Measurements from ENCODE around the gene TEN1. TPM values are rescaled to one million over a fixed set of nuclear protein-coding genes. Genes with fewer than 3 reads are reported as not detected.
A peak's percentile ranks its signal among the peaks of the same experiment; 100 is the strongest.

TEN1 gene
- total and polyA plus RNA-seq, 9 of the 15 experiments (the other 6 are each of a cell fraction or from before 2014, with no cell fraction given): 1.3 to 25.7 (median 10.1) TPM

DNA sequence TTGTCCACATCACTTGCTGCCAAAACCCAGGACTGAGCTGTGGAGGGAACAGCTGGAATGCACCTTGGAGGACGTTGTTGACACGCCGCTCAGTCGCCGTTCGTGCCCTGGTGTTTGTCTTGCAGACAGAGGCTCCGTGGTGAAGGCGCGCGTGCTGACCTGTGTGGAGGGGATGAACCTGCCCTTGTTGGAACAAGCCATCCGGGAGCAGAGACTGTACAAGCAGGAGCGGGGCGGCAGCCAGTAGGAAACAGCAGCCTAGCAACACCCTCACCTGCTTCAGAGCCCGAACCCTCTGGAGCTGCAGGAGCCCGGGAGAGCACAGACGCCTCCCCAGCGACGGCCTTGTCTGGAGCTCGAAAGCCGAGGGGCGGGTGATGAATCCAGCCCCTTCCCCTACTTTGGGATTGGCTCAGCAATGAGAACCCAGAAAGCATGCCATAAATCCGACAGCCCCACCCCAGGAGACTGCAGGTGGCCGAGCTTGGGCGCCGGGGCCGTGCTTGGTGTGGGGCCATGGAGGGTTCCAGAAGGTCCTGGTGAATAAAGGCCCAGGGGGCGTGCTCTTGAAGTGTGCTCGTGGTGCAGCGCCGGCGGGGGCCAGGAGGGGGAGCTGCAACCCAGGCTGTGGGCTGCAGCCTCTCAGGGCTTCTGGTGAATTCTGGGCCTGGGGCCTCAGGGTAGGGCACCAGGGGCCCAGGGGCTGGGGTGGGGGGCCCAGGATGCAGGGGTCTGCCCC, 21.1 kb downstream of the TEN1 start (continued):
- TF ChIP-seq NR3C1 (CRISPR knock-in tag; IDR thresholded peaks at IDR 0.05) (no peak), ZFX (CRISPR knock-in tag; IDR thresholded peaks at IDR 0.05) (peak; percentile 53), STAG1 (CRISPR knock-in tag; IDR thresholded peaks at IDR 0.05; ENCODE audit: borderline replicate concordance) (0 out of 2 replicates have a peak, but pooled peaks have one; percentile 52), SMC3 (conservative IDR thresholded peaks at IDR 0.05; ENCODE audit: insufficient read depth, low read depth, low read length) (peak; percentile 50; the same call in 1 of the 2 replicates), ZBTB7A (IDR thresholded peaks at IDR 0.05; ENCODE audit: borderline replicate concordance, control insufficient read depth, low read depth, low read length) (peak; percentile 67), ZNF282 (CRISPR knock-in tag; IDR thresholded peaks at IDR 0.05) (no peak), MYC (IDR thresholded peaks at IDR 0.05; ENCODE audit: low read depth, low read length) (peak; percentile 77), MYC (CRISPR knock-in tag; IDR thresholded peaks at IDR 0.05; ENCODE audit: borderline replicate concordance, low read depth) (no peak), JUND (IDR thresholded peaks at IDR 0.05; ENCODE audit: borderline replicate concordance, low read depth, low read length) (0 out of 2 replicates have a peak, but pooled peaks have one; percentile 4), JUND (tag; IDR thresholded peaks at IDR 0.05; ENCODE audit: borderline replicate concordance, low read depth, low read length) (no peak), NFIC (IDR thresholded peaks at IDR 0.05) (no peak), ZNF175 (CRISPR knock-in tag; IDR thresholded peaks at IDR 0.05; ENCODE audit: low read depth) (no peak), RBM17 (IDR thresholded peaks at IDR 0.05; ENCODE audit: borderline replicate concordance, low read depth, low read length) (no peak), RAD21 (CRISPR knock-in tag; conservative IDR thresholded peaks at IDR 0.05 in 1 of 2, IDR thresholded peaks at IDR 0.05 in 1 of 2) (peak; percentile 27 to 68; a peak in 3 of 4 replicates), SOX6 (IDR thresholded peaks at IDR 0.05) (no peak), ZFP36 (IDR thresholded peaks at IDR 0.05; ENCODE audit: low read depth, low read length, partially characterized antibody) (no peak), CREM (IDR thresholded peaks at IDR 0.05; ENCODE audit: low read depth) (peak; percentile 23; the same call in 1 of the 2 replicates), ESRRA (IDR thresholded peaks at IDR 0.05; ENCODE audit: borderline replicate concordance, low read depth) (no peak), CBX3 (IDR thresholded peaks at IDR 0.05; ENCODE audit: borderline replicate concordance in 1 of 2, low read length in 2 of 2) (no peak)
- TF ChIP-seq, protein P1, sequence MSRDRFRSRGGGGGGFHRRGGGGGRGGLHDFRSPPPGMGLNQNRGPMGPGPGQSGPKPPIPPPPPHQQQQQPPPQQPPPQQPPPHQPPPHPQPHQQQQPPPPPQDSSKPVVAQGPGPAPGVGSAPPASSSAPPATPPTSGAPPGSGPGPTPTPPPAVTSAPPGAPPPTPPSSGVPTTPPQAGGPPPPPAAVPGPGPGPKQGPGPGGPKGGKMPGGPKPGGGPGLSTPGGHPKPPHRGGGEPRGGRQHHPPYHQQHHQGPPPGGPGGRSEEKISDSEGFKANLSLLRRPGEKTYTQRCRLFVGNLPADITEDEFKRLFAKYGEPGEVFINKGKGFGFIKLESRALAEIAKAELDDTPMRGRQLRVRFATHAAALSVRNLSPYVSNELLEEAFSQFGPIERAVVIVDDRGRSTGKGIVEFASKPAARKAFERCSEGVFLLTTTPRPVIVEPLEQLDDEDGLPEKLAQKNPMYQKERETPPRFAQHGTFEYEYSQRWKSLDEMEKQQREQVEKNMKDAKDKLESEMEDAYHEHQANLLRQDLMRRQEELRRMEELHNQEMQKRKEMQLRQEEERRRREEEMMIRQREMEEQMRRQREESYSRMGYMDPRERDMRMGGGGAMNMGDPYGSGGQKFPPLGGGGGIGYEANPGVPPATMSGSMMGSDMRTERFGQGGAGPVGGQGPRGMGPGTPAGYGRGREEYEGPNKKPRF (IDR thresholded peaks at IDR 0.05; ENCODE audit: low read depth, low read length): no peak
- TF ChIP-seq, protein P2, sequence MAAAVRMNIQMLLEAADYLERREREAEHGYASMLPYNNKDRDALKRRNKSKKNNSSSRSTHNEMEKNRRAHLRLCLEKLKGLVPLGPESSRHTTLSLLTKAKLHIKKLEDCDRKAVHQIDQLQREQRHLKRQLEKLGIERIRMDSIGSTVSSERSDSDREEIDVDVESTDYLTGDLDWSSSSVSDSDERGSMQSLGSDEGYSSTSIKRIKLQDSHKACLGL (CRISPR knock-in tag; IDR thresholded peaks at IDR 0.05; ENCODE audit: borderline replicate concordance, poor library complexity, severe bottlenecking): no peak
- TF ChIP-seq, protein P3, sequence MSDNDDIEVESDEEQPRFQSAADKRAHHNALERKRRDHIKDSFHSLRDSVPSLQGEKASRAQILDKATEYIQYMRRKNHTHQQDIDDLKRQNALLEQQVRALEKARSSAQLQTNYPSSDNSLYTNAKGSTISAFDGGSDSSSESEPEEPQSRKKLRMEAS (CRISPR knock-in tag; IDR thresholded peaks at IDR 0.05): peak; percentile 52; the same call in 1 of the 2 replicates
- TF ChIP-seq, protein P4, sequence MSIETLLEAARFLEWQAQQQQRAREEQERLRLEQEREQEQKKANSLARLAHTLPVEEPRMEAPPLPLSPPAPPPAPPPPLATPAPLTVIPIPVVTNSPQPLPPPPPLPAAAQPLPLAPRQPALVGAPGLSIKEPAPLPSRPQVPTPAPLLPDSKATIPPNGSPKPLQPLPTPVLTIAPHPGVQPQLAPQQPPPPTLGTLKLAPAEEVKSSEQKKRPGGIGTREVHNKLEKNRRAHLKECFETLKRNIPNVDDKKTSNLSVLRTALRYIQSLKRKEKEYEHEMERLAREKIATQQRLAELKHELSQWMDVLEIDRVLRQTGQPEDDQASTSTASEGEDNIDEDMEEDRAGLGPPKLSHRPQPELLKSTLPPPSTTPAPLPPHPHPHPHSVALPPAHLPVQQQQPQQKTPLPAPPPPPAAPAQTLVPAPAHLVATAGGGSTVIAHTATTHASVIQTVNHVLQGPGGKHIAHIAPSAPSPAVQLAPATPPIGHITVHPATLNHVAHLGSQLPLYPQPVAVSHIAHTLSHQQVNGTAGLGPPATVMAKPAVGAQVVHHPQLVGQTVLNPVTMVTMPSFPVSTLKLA (conservative IDR thresholded peaks at IDR 0.05): peak in 1 of 2 experiments; percentile 45; a peak in 1 of 4 replicates
